Stimulated activated CD4-positive, alpha-beta T cell treated with anti-CD3 and anti-CD28 coated beads, Interleukin-2, amount 100 ng/mL, for 24 hours (primary cell): Measurements from ENCODE around the gene ADAMTS9.
"Not testable (repeated sequence)": the region's sequence is repeated elsewhere in the genome, so short reads cannot be mapped to it uniquely, and the experiment has no call there.

Experiments
- DNase-seq, 2 donors: peaks; one replicate each; pipeline ENCODE4 v3.0.0-alpha.2; 2020

The ADAMTS9 gene

DNA sequence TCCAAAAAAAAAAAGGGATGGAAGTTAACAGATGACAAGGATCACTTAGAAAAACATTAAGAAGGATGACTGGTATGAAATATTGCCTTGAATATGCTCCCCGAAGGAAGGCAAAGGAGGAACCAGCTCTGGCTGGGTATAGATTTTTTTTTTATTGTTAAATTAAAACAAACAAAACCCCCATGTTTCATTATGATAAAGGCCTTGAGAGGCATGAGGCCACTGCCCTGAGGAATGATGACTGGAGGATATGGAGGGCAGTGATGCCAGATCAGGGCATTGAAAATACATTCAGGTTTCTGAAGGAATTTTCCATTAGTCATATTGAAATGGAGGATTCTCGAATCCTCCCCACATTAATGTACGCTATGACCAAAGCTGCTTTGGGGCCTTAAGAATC is 120.9 kb downstream of the ADAMTS9 start:
- DNase-seq, result no peak

DNA sequence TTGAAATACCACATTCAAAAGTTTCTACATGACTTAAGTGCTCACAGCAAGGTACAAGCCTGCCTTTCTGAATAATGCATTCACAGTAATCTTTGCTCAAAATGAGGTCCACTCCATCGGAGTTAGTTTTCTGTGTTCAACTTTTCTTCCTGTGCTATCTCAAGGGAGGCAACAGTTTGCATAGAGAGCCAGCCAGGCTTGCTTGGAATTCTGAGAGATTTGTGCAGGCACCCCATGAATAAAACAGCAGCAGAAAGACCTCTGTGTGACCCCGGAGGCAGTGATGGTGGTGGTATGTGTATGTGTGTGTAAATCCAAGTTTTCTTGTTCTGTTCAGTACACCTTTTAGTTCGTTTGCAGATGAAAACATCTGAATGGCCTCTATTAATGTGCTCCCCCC is 124.0 kb downstream of the ADAMTS9 start:
- no peak for DNase-seq

DNA sequence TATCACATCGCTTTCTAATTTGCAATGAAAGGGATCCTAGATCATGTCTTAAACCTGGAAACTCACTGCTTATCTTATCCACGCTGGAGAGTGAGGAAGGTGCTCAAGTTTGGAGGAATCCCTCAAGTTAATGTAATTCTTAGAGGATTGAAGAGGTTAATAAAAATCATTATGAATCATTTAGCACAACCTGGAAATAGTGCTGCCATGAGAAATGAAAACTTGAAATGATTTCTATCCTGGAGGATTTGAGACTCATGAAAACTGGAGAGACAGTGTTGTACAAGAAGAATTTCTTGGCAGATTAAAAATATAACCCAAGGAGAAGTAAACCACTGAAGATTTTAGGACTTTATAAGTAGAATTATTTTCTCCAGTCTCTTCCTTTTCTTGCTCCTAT is 125.9 kb downstream of the ADAMTS9 start:
- DNase-seq, result no peak

DNA sequence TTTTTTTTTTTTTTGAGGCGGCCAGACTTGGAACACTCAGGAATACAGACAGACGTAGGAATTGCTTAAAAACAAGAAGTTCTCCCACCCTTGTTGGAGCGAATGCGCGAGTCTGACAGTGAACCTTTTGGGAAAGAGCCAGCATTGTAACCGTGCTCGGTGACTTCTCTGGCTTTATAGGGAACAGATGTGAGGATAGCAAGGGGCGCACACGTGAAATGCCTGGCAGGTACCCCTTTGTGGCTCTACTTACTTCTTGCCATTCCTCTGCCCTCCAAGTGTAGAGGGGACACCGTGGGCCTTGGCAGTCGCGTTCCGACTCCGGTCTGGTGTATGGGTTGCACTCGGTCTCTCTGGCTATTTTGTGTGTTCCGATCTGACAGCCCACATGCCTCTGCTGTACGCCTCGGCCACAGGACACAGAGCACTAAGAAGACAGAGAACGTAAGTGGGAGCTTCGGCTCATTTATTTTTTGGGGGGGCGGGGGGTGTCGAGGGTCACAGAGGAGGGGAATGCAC is 126.4 kb downstream of the ADAMTS9 start:
- no peak for DNase-seq

DNA sequence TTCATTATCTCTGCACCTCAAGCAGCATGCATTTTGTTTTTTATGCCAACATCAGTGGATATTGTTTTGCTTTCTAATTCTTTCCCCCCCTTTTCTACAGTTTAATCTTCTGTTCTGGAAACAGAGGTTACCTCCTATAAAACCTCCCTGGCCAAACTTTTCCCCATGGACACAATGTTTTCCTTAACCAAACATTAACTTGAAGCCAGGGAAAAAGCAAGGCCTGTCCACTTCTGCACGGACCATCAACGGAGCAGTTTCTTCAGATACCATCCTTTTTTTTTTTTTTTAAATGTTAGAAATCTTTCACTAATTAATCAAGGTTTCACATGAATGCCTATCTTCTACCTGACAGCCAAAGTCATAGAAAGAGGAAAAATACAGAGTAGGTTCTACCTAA is 127.0 kb downstream of the ADAMTS9 start:
- DNase-seq, result no peak

DNA sequence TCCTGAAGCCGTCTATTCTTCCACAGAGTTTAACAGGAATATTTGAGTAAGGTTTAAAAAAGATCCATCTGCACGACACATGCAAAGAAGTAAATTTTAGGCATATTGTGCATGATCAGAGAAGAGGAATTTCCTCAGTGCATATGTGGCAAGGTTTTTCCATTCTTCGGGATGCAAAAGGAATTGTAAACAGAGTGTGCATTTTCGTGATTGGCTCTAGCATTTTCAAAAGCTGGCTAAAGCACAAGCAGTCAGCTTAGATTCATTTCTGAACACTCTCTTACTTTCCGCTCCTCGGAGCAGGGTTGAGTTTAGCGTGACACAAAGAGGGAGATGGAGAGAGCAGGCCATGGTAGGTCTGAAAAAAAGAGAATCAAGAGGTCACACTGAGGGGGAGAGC is 128.2 kb downstream of the ADAMTS9 start:
- DNase-seq, result no peak

DNA sequence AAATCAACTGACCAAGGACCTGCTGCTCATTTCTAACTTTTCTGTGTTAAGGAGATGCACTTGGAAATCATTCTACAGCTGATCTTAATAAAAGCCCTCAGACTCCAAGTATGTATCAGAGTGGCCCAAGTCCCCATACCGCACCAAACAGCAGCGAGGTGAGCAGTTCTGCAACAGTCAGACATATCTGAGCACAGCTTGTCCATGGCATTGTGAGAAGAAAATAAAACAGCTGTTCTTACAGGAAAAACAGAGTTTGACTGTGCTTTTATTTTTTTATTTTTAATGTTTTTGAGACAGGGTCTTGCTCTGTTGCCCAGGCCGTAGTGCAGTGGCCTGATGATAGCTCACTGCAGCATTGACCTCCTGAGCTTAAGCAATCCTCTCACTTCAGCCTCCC is 131.8 kb downstream of the ADAMTS9 start:
- DNase-seq, result no peak

DNA sequence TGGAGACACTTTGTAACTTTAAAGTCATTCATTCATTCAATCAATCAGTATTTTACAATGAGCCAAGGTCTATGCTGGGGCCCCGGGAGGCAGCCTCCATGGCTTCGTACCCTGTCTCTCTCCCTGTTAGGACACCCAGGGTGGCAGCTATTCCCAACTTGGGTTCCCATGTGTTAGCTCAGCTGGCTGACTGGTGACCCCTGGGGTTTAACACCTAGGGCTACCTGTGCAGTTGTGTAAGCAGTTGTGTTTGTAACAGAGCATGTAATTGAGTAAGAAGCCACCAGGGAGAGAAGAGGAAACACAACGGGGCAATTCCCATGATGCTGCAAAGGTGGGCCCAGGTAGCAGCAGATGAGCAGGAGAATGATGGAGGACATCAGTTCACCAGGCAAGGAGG is 132.4 kb downstream of the ADAMTS9 start:
- DNase-seq, result no peak

DNA sequence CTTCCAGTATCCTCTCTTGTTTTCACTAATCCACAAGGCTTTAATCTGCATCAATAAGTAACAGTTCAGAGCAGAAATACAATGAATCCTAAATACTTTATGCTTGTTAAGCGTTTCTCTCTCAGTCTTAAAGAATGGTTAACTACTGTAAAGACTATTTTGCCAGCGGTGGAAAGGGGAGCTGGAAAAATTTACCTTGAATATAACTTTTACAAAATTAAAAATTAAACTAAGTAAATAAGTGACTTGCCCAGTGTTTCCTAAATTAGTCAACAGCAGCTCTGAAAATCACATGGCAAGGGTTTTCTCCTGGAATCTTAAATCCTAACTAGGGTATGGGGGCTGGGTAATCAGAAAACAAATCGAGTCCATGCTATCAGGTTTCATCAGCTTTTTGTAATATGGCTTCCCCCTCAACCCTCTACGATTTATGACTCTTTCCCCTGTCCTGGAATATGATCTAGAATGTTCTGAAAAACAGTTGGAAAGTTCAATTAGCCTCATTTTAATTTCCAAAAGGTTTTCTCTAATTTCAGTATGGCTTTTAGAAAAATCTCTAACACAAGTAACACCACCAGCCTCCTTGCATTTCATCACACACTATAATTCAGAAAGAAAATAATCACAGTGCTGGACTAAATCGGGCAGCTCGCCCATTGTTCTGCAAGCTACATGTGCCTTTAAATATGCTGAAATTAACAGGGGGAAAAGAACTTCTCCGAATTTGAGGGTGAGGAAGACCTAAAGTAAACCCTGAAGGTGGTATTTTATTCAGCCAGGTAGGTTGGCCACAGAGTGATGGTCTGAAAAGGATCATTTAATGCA is 133.5 kb downstream of the ADAMTS9 start:
- DNase-seq, result no peak

DNA sequence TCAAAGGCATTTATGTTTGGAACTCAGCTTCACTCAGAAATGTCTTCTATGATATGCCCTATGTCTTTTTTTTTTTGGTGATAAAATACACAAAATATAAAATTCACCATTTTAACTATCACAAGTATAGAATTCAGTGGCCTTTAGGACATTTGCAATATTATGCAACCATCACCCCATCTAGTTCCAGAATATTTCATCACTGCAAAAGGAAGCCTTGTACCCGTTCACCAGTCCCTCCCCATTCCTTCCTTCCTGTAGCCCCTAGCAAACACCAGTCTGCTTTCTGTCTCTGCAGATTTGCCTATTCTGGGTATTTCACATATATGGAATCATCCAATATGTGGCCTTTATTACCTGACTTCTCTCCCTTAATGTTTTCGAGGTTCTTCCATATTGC is 134.8 kb downstream of the ADAMTS9 start:
- DNase-seq, result no peak

DNA sequence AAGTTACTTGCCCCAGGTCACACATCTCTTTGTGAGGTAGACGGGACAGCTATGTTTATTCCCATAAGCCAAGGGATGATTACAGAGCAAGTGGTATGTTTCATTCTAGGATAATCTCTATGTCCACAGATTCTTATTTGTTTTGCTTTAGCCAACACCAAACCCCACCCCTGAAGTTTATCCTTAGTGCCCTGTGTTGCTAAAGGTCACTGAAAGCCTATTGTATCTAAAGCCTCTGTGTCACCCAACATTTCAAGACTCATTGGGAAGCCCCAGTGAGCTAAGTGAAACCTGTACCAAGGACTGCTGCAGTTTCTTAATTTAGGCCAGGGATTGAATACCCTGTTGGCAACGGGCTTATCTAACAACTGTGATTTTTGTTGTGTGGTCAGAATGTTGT is 135.6 kb downstream of the ADAMTS9 start:
- DNase-seq, result no peak

DNA sequence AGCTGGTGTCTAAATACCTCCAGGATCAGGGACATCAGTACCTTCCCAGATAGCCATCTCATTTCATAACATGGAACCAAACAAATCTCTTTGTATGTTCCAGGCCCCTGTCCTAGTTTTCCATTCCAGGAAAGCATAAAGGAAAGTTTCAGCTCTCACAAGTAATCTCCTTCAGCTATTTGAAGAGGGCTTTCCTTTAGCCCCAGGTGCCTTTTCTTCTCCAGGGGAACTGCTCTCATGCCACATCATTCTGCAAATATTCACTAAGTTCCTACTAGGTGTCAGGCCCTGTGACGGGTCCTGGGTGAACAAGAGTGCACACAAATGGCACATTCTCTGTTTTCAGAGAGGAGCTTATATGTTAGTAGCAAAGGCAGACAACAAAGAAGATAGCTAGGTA is 136.1 kb downstream of the ADAMTS9 start:
- DNase-seq, result no peak

DNA sequence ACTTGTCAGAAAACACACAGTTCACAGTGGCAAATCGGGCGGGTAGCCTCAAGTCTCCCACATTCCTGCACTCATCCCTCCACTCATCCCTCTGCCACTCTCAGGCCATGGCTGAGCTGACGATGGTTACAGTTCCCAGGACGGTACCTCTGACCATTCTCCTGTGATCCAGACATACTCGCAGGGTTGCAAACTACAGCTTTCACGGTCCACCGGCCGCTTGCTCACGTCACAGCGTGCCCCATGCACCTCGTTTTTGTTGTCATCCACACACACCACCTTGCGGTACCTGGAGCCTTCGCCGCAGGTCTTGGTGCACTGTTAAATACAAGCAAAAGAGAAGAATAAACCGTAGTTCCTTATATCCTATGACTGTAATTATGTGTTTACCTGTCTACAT is 137.1 kb downstream of the ADAMTS9 start:
- no peak for DNase-seq

DNA sequence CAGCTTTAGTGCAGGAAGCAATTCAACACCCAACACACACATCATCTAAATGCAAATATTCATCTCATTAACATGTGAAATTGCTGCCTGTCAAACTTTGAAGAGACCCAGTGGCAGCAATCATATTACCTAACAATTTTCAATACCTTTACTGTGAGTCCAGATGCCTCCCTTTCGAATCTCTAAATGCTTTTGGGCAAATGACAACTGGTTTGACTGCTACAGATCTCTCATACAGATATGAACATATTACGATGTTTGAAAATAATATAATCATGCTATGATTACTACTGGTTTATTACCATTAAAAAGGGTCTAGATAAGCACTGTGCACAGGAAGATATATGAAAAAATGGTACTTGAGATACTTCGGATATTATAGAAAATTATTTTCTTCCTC is 137.9 kb downstream of the ADAMTS9 start:
- DNase-seq, result no peak

DNA sequence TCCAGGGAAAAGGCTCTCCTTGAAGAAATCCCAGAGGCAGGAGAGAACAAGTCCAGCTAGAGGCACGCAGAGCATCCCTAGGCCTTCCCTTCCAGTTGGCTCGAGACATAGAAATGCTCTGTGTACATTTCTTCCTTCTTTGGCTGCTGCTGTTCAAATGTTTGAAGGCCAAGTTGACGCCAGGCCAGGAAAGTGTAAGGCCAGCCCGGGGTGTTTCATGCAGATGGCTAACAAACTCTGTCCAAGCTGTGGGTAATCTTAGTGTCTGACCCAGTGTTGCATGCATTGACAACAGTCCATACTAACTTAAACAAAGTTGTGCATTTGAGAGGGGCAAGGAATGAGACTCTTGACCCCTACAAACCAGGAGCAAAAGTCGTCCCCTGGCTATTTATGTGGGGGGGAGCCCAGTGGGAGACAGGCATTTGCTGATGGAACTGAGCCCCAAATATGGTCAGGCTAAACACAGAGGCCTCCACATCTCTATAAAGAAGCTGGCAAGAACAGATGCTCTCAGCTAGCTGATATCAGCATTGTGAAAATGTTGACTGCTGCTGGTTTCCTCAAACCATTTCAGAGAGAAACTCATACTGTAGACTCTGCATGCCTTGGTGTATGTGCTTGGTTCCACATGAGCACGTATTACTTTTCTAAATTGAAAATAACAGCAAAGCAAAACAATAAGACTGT is 139.5 kb downstream of the ADAMTS9 start:
- DNase-seq, result no peak

DNA sequence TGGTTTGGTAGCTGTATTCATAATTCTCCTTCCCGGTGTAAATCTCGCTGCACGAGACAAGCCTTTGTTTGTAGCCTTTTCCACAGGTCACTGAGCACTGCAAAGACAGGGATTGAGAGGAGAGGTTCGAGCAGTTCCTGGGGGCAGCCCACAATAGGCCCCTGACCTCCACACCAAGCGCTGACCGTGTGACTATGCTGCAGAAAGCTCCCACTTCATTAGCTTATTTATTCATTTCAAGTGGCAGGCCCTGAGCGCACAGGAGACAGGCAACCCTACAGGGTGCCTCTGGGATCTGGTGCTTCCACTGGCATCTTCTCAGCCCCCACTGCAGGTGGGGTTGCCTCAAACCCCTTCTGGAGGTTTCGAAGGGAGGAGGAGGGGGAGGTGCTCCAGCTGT is 140.9 kb downstream of the ADAMTS9 start:
- no peak for DNase-seq

DNA sequence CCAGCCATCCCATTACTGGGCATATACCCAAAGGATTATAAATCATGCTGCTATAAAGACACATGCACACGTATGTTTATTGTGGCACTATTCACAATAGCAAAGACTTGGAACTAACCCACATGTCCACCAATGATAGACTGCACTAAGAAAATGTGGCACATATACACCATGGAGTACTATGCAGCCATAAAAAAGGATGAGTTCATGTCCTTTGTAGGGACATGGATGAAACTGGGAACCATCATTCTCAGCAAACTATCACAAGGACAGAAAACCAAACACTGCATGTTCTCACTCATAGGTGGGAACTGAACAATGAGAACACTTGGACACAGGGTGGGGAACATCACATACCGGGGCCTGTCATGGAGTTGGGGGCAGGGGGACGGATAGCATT is 142.6 kb downstream of the ADAMTS9 start:
- DNase-seq, result not testable (repeated sequence)

DNA sequence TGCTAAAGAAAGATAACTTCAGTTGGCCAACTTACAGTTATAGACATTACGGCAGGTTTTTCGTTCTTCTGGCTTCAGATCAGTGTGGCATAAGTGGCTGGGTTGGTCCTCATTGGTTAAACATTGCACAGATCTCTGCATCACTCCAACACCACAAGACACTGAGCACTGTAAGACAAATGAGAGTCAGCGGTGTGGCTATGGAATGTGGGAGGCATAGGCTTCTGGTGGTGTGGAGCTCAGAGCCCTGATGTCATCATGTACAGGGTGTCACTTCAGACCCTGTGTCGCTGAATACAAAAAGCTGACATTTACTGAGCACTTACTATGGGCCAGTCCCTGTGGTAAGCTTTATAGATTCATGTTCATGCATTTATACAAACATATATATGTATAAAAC is 146.0 kb downstream of the ADAMTS9 start:
- DNase-seq, result no peak

DNA sequence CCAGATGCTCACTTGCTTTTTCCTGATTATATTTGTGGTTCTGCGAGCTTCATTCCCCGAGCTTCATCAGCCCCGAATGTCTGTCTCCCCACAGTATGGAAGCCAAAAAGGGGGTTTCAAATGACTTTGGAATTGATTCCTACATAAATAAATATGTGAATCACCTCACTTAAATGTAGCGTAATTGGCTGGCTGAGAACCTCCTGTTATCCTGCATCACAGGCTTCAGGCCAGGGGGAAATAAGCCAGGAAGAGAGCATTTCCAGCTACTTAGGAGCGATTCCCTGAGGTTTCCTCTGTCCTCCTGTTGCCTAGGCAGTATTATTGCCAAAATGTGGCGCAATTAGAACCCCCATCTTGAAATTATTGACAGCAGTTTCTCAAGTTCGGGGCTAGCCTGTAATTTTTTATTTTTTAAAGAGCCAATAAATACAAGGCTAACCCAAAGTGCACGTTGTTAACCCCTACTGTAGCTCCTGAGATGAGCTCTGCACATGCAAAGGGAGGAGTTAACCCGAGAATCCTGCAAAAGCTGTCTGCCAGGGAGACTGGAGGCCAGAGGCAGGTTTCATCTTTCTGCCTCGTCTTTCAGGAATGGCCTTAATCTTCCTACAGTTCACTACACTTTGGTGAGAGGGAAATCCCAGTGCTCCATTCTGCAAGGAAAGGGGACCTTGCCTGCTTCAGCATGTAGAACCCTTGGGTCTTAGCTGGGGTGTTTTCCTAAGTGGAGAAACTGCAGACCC is 148.2 kb downstream of the ADAMTS9 start:
- DNase-seq, result no peak

DNA sequence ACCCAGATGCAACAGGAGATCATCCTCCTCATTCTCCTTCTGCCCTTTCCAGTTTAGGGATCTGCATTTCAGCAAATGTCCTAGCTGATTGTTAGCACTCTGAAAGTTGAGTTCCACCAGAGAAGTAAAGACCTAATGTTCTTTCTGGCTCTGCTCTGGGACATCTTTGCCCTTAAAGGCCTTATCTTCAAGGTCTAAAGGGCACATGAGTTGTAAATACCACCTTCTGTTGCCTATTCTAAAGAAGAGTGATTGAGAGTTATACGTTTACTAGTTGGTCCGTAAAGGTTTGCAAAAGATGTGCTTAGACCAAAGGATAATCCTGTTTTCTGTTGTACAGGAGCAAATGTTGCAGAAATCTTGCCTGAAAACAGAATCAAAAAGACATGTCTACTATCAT is 151.6 kb downstream of the ADAMTS9 start:
- DNase-seq, result no peak

DNA sequence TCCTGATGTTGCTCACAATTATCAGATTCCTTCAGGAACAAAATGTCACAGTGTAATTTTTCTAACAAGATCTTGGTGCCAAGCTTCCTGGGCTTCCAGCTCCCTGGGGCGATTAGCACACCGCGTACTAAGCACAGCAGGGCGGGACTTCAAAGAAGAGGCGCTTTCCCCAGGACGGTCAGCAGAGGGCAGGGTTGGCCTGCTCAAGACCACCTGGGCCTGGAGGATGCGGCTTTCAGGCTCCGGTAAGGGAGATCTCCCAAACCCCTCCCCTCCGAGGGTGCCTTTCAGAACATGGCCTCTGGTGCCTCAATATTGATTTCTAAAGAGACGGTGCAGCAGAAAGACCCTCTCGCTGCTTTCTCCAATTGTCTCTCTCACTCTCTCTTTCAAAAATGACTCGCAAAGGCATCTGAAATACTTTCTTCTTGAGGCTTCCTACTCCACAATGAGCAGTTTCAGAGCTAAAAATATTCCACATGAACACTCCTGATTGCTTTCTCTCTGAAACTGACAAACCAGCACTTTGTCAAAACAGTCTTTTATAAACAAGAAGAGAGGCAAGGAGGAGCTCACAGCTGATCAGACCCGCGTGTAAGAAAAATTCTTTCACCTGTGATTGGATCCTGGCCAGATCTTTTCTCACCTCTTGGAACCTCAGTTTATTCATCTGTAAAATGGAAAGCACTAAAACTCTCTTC is 154.0 kb downstream of the ADAMTS9 start:
- DNase-seq, result peak; percentile 22 to 61

DNA sequence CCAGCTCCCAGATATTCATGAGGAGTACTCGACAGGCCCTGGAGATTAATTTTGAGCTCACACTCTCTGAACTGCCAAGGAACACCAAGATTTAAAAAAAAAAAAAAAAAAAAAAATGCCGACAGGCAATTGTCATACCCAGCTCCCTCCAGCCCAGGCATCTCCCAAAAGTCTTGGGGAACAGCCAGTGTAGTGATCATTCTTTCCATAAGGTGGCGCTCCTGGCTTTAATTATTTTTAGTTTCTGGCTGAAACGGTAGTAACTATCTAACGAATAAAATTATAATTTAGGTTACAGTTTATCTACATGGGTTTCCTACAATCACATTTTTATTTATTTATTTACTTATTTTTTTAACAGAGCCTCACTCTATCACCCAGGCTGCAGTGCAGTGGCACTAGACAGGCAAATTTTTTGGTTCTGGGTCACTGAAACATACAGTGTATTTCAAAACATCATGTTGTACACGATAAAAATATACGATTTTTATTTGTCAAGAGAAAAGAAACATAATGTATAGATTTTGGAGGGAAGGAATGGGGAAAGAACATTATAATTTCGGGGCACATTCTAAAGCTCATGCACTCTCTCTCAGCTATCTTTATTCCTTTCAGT is 157.3 kb downstream of the ADAMTS9 start:
- DNase-seq, result peak in 1 of 2 donors; percentile 39

DNA sequence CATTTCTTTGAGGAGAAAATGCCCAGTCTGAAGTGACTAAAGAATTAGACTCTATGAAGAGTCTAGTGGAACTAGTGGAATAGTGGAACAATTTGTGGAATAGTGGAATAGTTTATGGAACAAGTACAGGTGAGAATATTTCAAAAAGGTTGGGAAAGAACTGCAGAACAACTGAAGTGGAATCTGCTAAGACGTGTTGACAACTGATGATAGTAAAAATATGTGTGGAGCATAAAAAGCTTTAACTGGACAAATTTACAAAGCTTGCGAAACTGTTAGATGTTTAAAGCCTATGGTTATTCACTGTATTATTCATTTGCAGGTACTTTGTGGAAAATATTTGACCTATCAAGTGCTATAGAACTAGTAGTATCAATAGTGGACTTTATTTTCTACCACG is 164.5 kb downstream of the ADAMTS9 start:
- no peak for DNase-seq
